CD14-positive monocyte (primary cell): ENCODE results near the gene PAX6. TPM values are rescaled to one million over a fixed set of nuclear protein-coding genes. Genes with fewer than 3 reads are reported as not detected.

Source experiments
- DNase-seq, 3 donors: peaks; one replicate each; pipeline ENCODE4 v3.0.0-alpha.2; 2011 to 2022
- H2AFZ ChIP-seq: 2 replicates; pipeline ENCODE4 v1.6.0; 2012; ENCODE audit warnings: mild to moderate bottlenecking, low read depth, low read length, inconsistent platforms; ENCODE audit not compliant: insufficient read depth, poor library complexity, severe bottlenecking
- H3K27ac ChIP-seq, 2 donors: 1 replicate in 1 of 2; 2 replicates in 1 of 2; pipeline ENCODE4 v1.5.1; 2012 to 2013; ENCODE audit warnings: low read length in 2 of 2, control low read depth in 1 of 2, inconsistent platforms in 1 of 2, low read depth in 1 of 2, mild to moderate bottlenecking in 1 of 2
- H3K27me3 ChIP-seq, 2 donors: one replicate each; pipeline versions ENCODE4 v1.6.0 to v1.6.1; 2011 to 2013; ENCODE audit warnings: low read length in 2 of 2; ENCODE audit not compliant: control insufficient read depth in 2 of 2, insufficient read depth in 2 of 2
- H3K36me3 ChIP-seq, 2 donors: replicated peaks in 1 of 2; 1 replicate in 1 of 2; 2 replicates in 1 of 2; pipeline versions ENCODE4 v1.5.1 to v1.6.1; 2012 to 2013; ENCODE audit warnings: low read length in 2 of 2, control low read depth in 1 of 2, inconsistent platforms in 1 of 2, mild to moderate bottlenecking in 1 of 2; ENCODE audit not compliant: insufficient read depth in 2 of 2, control insufficient read depth in 1 of 2
- H3K4me1 ChIP-seq, 2 donors: 1 replicate in 1 of 2; 2 replicates in 1 of 2; pipeline versions ENCODE4 v1.5.1 to v1.6.1; 2012 to 2013; ENCODE audit warnings: low read length in 2 of 2, control low read depth in 1 of 2, inconsistent platforms in 1 of 2, mild to moderate bottlenecking in 1 of 2, moderate library complexity in 1 of 2; ENCODE audit not compliant: insufficient read depth in 2 of 2, control insufficient read depth in 1 of 2
- H3K4me2 ChIP-seq: replicated peaks from 2 replicates; pipeline ENCODE3; 2012; ENCODE audit warnings: low read length, moderate library complexity, mild to moderate bottlenecking; ENCODE audit not compliant: poor library complexity, severe bottlenecking; ENCODE audit errors: extremely low read depth
- H3K4me3 ChIP-seq, 3 experiments: fragments of 200-600 bp in 1 of 3; sonication (generic) in 1 of 3; replicated peaks in 1 of 3; 1 replicate in 2 of 3; 2 replicates in 1 of 3; pipeline ENCODE4 v1.5.1; 2011 to 2013; ENCODE audit warnings: low read length in 3 of 3, mild to moderate bottlenecking in 3 of 3, control low read depth in 2 of 3, low read depth in 2 of 3, inconsistent platforms in 1 of 3, moderate library complexity in 1 of 3
- H3K79me2 ChIP-seq: 2 replicates; pipeline ENCODE4 v1.6.0; 2012; ENCODE audit warnings: mild to moderate bottlenecking, control low read depth, inconsistent platforms, low read length, moderate library complexity; ENCODE audit not compliant: insufficient read depth
- H3K9ac ChIP-seq: 2 replicates; pipeline ENCODE4 v1.6.0; 2017; ENCODE audit warnings: low read length, mild to moderate bottlenecking; ENCODE audit not compliant: insufficient read depth, poor library complexity, severe bottlenecking
- H3K9me3 ChIP-seq, 2 donors: replicated peaks in 1 of 2; 1 replicate in 1 of 2; 2 replicates in 1 of 2; pipeline versions ENCODE4 v1.5.1 to v1.6.1; 2012 to 2013; ENCODE audit warnings: low read length in 2 of 2, control low read depth in 1 of 2; ENCODE audit not compliant: control insufficient read depth in 1 of 2, insufficient read depth in 1 of 2
- H4K20me1 ChIP-seq: 2 replicates; pipeline ENCODE4 v1.6.0; 2012; ENCODE audit warnings: mild to moderate bottlenecking, low read length, control low read depth, moderate library complexity; ENCODE audit not compliant: insufficient read depth
- H3K27ac Mint-ChIP-seq, 7 donors: one replicate each; pipeline ENCODE4 v1.8.0; 2020; ENCODE audit warnings: mild to moderate bottlenecking in 7 of 7, mixed read lengths in 7 of 7, moderate library complexity in 6 of 7, inconsistent platforms in 2 of 7
- H3K27me3 Mint-ChIP-seq, 3 donors: one replicate each; pipeline ENCODE4 v1.8.0; 2021 to 2022; ENCODE audit warnings: low read depth in 3 of 3, mild to moderate bottlenecking in 3 of 3, mixed read lengths in 3 of 3, moderate library complexity in 3 of 3, inconsistent platforms in 1 of 3
- H3K36me3 Mint-ChIP-seq, 2 donors: one replicate each; pipeline ENCODE4 v1.8.0; 2020; ENCODE audit warnings: mixed read lengths in 2 of 2, inconsistent platforms in 1 of 2, mild to moderate bottlenecking in 1 of 2
- H3K4me1 Mint-ChIP-seq: one replicate; pipeline ENCODE4 v1.8.0; 2020; ENCODE audit warnings: mild to moderate bottlenecking, mixed read lengths
- H3K4me3 Mint-ChIP-seq, 2 donors: one replicate each; pipeline ENCODE4 v1.8.0; 2020; ENCODE audit warnings: mild to moderate bottlenecking in 2 of 2, mixed read lengths in 2 of 2, moderate library complexity in 1 of 2
- H3K9me3 Mint-ChIP-seq, 7 donors: one replicate each; pipeline ENCODE4 v1.8.0; 2020 to 2022; ENCODE audit warnings: mixed read lengths in 7 of 7, mild to moderate bottlenecking in 6 of 7, moderate library complexity in 6 of 7, inconsistent platforms in 2 of 7
- WGBS: methylation state at CpG from one replicate; pipeline ENCODE4 v1.1.5; 2013; ENCODE audit warnings: missing lambda C conversion rate; ENCODE audit not compliant: insufficient coverage; 5-methylcytosine and 5-hydroxymethylcytosine counted together
- intact Hi-C, 2 donors: fragments of 100-400 bp; cut with micrococcal nuclease; formaldehyde crosslinking; loops; one replicate each; pipeline versions ENCODE4 v1.15.0 to v1.15.1; 2023
- polyA plus RNA-seq, 3 donors: library from polyadenylated mRNA; depleted of rRNA in 1 of 3; unstranded in 2 of 3; stranded (reverse) in 1 of 3; fragments of 300-500 nt in 2 of 3; fragments of >200 nt in 1 of 3; fragmentation: Illumina TruSeq in 2 of 3; gene quantifications; 1 replicate in 2 of 3; 2 replicates in 1 of 3; pipeline ENCODE4 v1.2.3, GENCODE V29; 2012 to 2021
- TF ChIP-seq, protein P1 (sequence below): fragments of 200-600 bp; IDR thresholded peaks from one replicate; pipeline ENCODE4 v1.8.0; 2022; ENCODE audit warnings: antibody characterized with exemption, mild to moderate bottlenecking

The PAX6 gene
- polyA plus RNA-seq, 3 donors, result not detected

DNA sequence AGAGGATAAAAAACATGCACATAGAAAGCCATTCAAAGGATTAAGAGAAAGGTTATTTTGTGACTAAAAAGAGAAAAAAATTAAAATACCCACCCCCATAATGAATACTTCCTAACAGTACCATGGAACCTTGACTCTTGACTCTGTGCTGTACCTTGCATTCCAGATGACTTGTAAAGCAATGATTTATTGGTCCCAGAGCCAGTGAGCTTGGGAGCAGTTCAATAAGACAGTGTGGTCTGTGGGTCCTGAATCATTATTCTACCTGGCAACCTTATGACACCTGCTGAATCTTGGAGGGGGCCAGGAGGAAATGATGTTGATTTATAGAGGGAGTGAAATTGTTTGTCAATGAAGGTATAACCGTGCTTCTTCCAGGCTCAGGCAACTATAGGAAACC, 34.2 kb upstream of the PAX6 start:
- H2AFZ ChIP-seq, result no peak overlapping the region
- no peaks in the 10 kb centered on the region for H3K9me3 ChIP-seq
- no peak overlapping the region for H3K9ac ChIP-seq
- intact Hi-C loops, result no loop called here
- H3K4me2 ChIP-seq, result no peak overlapping the region
- H3K4me1 ChIP-seq, result no peaks in the 10 kb centered on the region
- H3K4me3 Mint-ChIP-seq, result no peak overlapping the region
- DNase-seq, result no peak
- H3K79me2 ChIP-seq, result no peaks in the 10 kb centered on the region
- no peaks in the 10 kb centered on the region for H4K20me1 ChIP-seq
- no peak overlapping the region for H3K4me3 ChIP-seq
- peaks cover 7 to 44% (median 10%) of the 10 kb centered on the region in 3 donors for H3K27me3 Mint-ChIP-seq
- H3K36me3 Mint-ChIP-seq, result no peaks in the 10 kb centered on the region
- WGBS, result no CpG with 5 or more reads among the region's 1 CpG
- no peak overlapping the region for H3K27ac Mint-ChIP-seq
- peaks cover 10% of the 10 kb centered on the region in 2 donors for H3K27me3 ChIP-seq
- no peaks in the 10 kb centered on the region for H3K4me1 Mint-ChIP-seq
- TF ChIP-seq, protein P1, sequence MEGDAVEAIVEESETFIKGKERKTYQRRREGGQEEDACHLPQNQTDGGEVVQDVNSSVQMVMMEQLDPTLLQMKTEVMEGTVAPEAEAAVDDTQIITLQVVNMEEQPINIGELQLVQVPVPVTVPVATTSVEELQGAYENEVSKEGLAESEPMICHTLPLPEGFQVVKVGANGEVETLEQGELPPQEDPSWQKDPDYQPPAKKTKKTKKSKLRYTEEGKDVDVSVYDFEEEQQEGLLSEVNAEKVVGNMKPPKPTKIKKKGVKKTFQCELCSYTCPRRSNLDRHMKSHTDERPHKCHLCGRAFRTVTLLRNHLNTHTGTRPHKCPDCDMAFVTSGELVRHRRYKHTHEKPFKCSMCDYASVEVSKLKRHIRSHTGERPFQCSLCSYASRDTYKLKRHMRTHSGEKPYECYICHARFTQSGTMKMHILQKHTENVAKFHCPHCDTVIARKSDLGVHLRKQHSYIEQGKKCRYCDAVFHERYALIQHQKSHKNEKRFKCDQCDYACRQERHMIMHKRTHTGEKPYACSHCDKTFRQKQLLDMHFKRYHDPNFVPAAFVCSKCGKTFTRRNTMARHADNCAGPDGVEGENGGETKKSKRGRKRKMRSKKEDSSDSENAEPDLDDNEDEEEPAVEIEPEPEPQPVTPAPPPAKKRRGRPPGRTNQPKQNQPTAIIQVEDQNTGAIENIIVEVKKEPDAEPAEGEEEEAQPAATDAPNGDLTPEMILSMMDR, result no peak
- no peaks in the 10 kb centered on the region for H3K36me3 ChIP-seq
- no peak overlapping the region for H3K27ac ChIP-seq
- H3K9me3 Mint-ChIP-seq, result no peaks in the 10 kb centered on the region

DNA sequence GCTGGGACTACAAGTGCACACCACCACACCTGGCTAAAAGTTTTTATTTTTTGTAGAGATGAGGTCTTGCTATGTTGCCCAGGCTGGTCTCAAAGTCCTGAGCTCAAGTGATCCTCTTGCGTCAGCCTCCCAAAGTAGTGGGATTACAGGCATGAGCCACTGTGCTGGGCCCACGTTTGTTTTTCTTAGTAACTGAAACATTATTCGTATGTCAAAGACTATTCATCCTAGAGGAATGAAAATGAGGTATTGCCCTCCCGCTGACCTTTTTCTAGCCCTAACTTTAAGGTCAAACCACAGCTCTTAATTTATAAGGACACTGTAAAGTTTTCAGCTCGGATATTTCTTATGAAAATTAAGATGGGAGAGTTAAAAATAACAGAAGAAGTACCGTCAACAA, 33.2 kb upstream of the PAX6 start:
- Mint-ChIP-seq H3K9me3 (no peaks in the 10 kb centered on the region), H3K36me3 (no peaks in the 10 kb centered on the region), H3K27me3 (peaks cover 10 to 49% (median 13%) of the 10 kb centered on the region in 3 donors), H3K4me1 (no peaks in the 10 kb centered on the region), H3K4me3 (no peak overlapping the region), H3K27ac (no peak overlapping the region)
- H3K27ac ChIP-seq, result no peak overlapping the region
- DNase-seq, result no peak
- intact Hi-C loops, result no loop called here
- no peaks in the 10 kb centered on the region for H3K9me3 ChIP-seq
- H3K9ac ChIP-seq, result no peak overlapping the region
- H3K4me2 ChIP-seq, result no peak overlapping the region
- H4K20me1 ChIP-seq, result no peaks in the 10 kb centered on the region
- H2AFZ ChIP-seq, result no peak overlapping the region
- no peak overlapping the region for H3K4me3 ChIP-seq
- TF ChIP-seq, protein P1, result no peak
- peaks cover 12% of the 10 kb centered on the region in 2 donors for H3K27me3 ChIP-seq
- H3K79me2 ChIP-seq, result no peaks in the 10 kb centered on the region
- no peaks in the 10 kb centered on the region for H3K36me3 ChIP-seq
- WGBS, result no CpG with 5 or more reads among the region's 6 CpGs
- no peaks in the 10 kb centered on the region for H3K4me1 ChIP-seq
